GM12874 (cell line): ENCODE results near the gene PYROXD2.

Source experiments
- TF ChIP-seq, protein P1 (sequence below): IDR thresholded peaks from 2 replicates; pipeline ENCODE4 v1.5.1; 2011; ENCODE audit warnings: low read depth, mild to moderate bottlenecking, control low read depth, low read length, moderate library complexity; ENCODE audit not compliant: insufficient read depth

The PYROXD2 gene

DNA sequence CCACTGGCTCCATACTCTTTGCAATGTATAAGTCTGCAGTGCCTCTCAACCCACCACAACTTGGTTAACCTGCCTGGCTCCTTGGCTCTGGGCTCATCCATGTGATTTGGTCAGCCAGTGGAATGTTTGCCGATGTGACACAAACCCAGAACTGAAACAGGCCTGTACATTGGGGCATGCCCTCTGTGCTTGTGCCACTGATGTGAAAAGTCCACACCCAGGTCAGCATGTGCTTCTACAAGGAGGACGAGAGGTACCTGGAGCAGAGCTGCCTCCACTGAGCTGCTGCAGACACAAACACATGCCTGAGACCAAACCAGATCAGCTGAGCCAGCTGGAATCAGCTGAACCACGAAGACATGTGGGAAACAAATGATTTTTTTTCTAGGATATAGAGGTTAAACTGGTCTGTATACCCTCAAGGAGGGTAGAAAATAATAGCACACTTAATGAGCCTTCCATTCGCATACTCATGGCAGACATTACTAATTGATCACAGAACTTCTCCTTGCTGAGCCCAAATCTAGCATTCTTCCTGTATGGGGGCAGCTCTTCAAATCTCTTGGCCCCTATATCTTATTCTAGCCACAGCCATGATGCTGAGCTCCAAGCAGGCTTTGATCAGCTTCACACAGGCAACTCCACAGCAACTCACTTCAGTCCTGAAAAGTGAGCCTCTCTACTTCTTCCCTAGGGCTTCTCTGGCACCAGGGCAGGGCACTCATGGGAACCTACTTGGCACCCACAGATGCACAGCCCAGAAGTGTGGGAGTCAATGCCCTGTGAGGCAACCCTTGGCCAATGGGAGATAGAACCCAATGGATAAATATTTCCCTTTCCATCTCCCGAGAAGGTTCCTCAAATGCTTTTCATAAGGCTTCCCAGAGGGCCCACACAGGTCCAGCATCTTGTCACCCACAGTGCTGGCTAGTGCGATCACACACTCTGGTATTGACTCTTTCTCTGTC, 18.6 kb downstream of the PYROXD2 start:
- TF ChIP-seq, protein P1, sequence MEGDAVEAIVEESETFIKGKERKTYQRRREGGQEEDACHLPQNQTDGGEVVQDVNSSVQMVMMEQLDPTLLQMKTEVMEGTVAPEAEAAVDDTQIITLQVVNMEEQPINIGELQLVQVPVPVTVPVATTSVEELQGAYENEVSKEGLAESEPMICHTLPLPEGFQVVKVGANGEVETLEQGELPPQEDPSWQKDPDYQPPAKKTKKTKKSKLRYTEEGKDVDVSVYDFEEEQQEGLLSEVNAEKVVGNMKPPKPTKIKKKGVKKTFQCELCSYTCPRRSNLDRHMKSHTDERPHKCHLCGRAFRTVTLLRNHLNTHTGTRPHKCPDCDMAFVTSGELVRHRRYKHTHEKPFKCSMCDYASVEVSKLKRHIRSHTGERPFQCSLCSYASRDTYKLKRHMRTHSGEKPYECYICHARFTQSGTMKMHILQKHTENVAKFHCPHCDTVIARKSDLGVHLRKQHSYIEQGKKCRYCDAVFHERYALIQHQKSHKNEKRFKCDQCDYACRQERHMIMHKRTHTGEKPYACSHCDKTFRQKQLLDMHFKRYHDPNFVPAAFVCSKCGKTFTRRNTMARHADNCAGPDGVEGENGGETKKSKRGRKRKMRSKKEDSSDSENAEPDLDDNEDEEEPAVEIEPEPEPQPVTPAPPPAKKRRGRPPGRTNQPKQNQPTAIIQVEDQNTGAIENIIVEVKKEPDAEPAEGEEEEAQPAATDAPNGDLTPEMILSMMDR = no peak

DNA sequence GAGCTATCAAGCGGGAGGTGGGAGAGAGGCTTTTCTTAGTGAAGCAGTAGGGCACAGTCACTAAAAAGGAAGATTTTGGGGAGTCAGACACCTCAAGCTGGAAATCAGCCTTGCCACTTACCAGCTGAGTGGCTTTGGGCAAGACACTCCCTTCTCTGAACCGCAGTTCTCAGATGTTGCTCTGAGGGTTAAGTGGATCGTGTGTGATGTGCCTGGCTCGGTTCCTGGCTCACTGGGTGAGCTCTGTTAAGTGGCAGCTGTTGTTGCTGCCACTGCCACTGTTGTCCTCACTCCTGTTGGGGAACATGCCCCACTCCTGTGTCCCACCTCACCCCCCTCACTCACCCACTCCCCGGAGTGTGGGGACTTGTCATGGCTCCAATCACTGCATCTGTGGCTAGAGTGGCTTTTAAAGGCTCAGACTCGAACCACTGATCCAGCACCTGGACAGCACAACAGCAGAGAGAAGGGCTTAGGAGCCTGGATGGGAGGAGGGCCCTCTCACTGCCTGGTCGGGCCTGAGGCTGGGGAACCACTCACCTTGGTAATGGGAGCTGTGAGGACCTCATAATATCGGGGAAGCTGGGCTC, 20.0 kb downstream of the PYROXD2 start:
- TF ChIP-seq, protein P1 = no peak

DNA sequence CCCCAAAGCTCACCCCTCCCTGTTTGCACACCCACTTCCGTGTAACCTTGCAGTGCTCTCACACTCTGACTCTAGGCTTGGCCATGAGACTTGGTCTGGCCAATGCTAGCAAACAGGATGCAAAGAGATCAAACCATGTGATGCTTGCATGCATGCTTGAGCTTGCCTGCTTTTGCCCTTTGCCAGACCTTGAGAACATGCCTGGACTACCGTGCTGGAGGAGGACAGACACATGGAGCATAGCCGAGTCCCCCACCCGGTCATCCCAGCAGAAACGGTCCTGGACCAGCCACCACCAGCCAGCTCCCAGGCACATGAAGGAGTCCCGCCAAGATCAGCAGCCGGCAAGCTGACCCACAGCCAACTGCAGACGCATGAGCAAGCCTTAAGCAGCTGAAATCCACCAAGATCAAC, 23.4 kb downstream of the PYROXD2 start:
- TF ChIP-seq, protein P1 = no peak

DNA sequence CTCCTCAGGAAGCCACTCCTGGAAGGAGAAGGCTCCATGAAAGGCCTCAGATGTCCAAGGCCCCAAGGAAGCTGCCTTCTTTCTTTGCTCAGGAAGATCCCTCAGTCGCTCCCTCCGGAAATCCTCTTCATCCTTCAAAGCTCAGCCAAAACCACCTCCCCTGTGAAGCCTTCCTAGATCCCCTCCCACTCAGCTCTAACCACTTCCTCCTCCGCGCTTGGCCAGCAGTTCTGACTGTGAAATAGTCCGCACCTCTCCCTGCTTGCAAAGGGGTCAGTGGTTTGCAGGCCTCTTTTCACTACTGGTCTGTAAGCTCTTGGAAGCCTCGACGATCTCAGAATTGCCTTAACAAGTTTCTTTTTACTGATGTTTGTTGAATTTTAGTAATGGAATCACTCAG, 23.9 kb downstream of the PYROXD2 start:
- TF ChIP-seq, protein P1 = no peak

GRCh38 chr10:98390406-98390805, 24.6 kb downstream of the PYROXD2 start:
- TF ChIP-seq, protein P1 = no peak

DNA sequence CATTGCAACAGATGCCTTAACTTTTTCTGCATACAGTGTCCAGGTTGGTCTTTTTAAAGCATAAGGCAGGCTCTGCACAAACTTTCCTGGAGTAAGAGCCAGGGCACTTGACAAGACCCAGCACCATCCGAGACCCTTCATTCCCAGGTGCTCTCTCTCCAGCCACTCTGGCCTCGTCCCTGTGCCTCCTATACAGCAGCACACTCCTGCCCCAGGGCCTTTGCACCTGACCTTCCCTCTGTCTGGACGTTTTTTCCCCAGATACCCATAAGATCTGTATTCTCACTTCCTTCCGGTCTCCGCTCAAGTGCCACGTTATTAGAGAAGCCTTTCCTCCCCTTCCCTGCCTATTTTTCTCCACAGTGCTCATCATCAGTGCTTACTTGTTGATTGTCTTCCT, 25.6 kb downstream of the PYROXD2 start:
- TF ChIP-seq, protein P1 = no peak

DNA sequence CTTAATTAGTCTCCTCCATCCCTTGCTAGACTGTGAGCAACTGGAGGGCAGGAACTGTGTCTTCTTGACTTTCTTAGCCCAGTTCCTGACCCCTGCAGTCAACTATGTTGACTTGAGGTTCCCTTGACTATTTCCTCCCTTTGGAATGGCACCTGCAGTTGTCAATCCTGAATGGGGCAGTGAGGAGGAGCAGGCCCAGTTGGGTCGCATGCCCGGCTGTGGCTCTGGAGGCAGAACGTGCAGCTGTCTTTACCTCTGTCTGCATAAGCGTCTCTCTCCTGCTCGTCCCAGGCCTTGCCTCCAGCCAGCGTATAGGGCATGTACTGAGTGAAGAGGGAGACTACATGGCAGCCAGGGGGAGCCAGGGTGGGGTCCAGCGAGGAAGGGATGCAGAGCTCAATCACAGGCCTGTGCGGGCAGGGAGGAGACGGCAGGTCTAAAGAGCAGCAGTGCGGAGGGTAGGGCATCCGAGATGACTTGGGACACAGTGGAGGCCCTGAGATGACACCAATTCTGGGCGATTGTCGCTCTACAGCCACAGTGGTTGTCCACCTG, 26.8 kb downstream of the PYROXD2 start:
- TF ChIP-seq, protein P1 = no peak
